HG03571 (cell line): ENCODE data around the gene PDHB.
"Not testable (repeated sequence)": the region's sequence is repeated elsewhere in the genome, so short reads cannot be mapped to it uniquely, and the experiment has no call there.

ENCODE experiments used
- ATAC-seq: cut with Tn5 transposase; IDR thresholded peaks from one replicate; pipeline ENCODE4 v1.9.1; 2021; ENCODE audit not compliant: unreplicated experiment

The PDHB gene

GRCh38 chr3:58440996-58441355, 7.3 kb upstream of the PDHB start:
- not testable (repeated sequence) for ATAC-seq

GRCh38 chr3:58437276-58437675, 3.6 kb upstream of the PDHB start:
- not testable (repeated sequence) for ATAC-seq

GRCh38 chr3:58434990-58435389, 1.4 kb upstream of the PDHB start:
- no peak for ATAC-seq

- no peak for ATAC-seq
Observed at GRCh38 chr3:58434511-58434910, 879 bp upstream of the PDHB start.

- ATAC-seq, result no peak
Observed at GRCh38 chr3:58434168-58434504, 504 bp upstream of the PDHB start.

GRCh38 chr3:58432905-58433304, 727 bp downstream of the PDHB start:
- no peak for ATAC-seq

GRCh38 chr3:58429657-58430056, 4.0 kb downstream of the PDHB start:
- ATAC-seq, result peak; percentile 44

- ATAC-seq, result no peak
Observed at GRCh38 chr3:58427661-58428361, 5.8 kb downstream of the PDHB start.

GRCh38 chr3:58425782-58426181, 7.8 kb downstream of the PDHB start:
- no peak for ATAC-seq

GRCh38 chr3:58424613-58425012, 9.0 kb downstream of the PDHB start:
- no peak for ATAC-seq

GRCh38 chr3:58422756-58423325, 10.8 kb downstream of the PDHB start:
- ATAC-seq, result no peak

- ATAC-seq, result no peak
Observed at GRCh38 chr3:58421004-58421403, 12.6 kb downstream of the PDHB start.

- ATAC-seq, result peak; percentile 73
Observed at GRCh38 chr3:58419780-58420507, 13.7 kb downstream of the PDHB start.

GRCh38 chr3:58418227-58418626, 15.4 kb downstream of the PDHB start:
- ATAC-seq, result no peak

GRCh38 chr3:58417075-58417474, 16.6 kb downstream of the PDHB start:
- ATAC-seq, result no peak

GRCh38 chr3:58416191-58416590, 17.4 kb downstream of the PDHB start:
- no peak for ATAC-seq

GRCh38 chr3:58414538-58415197, 19.0 kb downstream of the PDHB start:
- ATAC-seq, result no peak

- no peak for ATAC-seq
Observed at GRCh38 chr3:58411851-58412830, 21.5 kb downstream of the PDHB start.

GRCh38 chr3:58411036-58411435, 22.6 kb downstream of the PDHB start:
- ATAC-seq, result no peak

GRCh38 chr3:58409663-58410062, 24.0 kb downstream of the PDHB start:
- ATAC-seq, result no peak

GRCh38 chr3:58408906-58409305, 24.7 kb downstream of the PDHB start:
- no peak for ATAC-seq
